GM19035 (cell line): ENCODE measurements around the gene COL20A1.

Experiments used
- ATAC-seq: cut with Tn5 transposase; IDR thresholded peaks from one replicate; pipeline ENCODE4 v1.9.1; 2021; ENCODE audit not compliant: unreplicated experiment

Gene COL20A1

GRCh38 chr20:63289311-63290135 is 3.5 kb upstream of the COL20A1 start:
- ATAC-seq, result no peak

- no peak for ATAC-seq
Observed at GRCh38 chr20:63290136-63290676, 2.8 kb upstream of the COL20A1 start.

GRCh38 chr20:63290677-63291472 is 2.1 kb upstream of the COL20A1 start:
- no peak for ATAC-seq

GRCh38 chr20:63291811-63292210 is 1.2 kb upstream of the COL20A1 start:
- ATAC-seq, result no peak

GRCh38 chr20:63292292-63292701 is 689 bp upstream of the COL20A1 start:
- no peak for ATAC-seq

GRCh38 chr20:63293456-63293855 is 470 bp downstream of the COL20A1 start:
- no peak for ATAC-seq

- ATAC-seq, result no peak
Observed at GRCh38 chr20:63293871-63294535, 1.0 kb downstream of the COL20A1 start.

- no peak for ATAC-seq
Observed at GRCh38 chr20:63294536-63294900, 1.5 kb downstream of the COL20A1 start.

- ATAC-seq, result no peak
Observed at GRCh38 chr20:63295018-63295417, 2.0 kb downstream of the COL20A1 start.

- ATAC-seq, result no peak
Observed at GRCh38 chr20:63295422-63295821, 2.4 kb downstream of the COL20A1 start.

GRCh38 chr20:63295846-63296245 is 2.9 kb downstream of the COL20A1 start:
- ATAC-seq, result no peak

- no peak for ATAC-seq
Observed at GRCh38 chr20:63296531-63297299, 3.7 kb downstream of the COL20A1 start.

GRCh38 chr20:63297371-63297781 is 4.4 kb downstream of the COL20A1 start:
- ATAC-seq, result no peak

GRCh38 chr20:63297796-63298572 is 5.0 kb downstream of the COL20A1 start:
- ATAC-seq, result no peak

- no peak for ATAC-seq
Observed at GRCh38 chr20:63298731-63299312, 5.8 kb downstream of the COL20A1 start.

GRCh38 chr20:63301671-63302070 is 8.7 kb downstream of the COL20A1 start:
- no peak for ATAC-seq

GRCh38 chr20:63303095-63303666 is 10.2 kb downstream of the COL20A1 start:
- ATAC-seq, result no peak

GRCh38 chr20:63305393-63305792 is 12.4 kb downstream of the COL20A1 start:
- ATAC-seq, result no peak
